Loucy (cell line): ENCODE data around the gene LDB1.

Experiments used
- H2AFZ ChIP-seq: fragments of 200-600 bp; sonication (generic); 2 replicates; pipeline ENCODE4 v1.6.0; 2016; ENCODE audit warnings: antibody characterized with exemption, mild to moderate bottlenecking, low read length, moderate library complexity
- H3F3A ChIP-seq: fragments of 200-600 bp; 2 replicates; pipeline ENCODE4 v1.6.0; 2016; ENCODE audit warnings: antibody characterized with exemption, low read depth, mild to moderate bottlenecking
- H3K27me3 ChIP-seq: fragments of 200-600 bp; sonication (generic); 2 replicates; pipeline ENCODE4 v1.6.1; 2014; ENCODE audit warnings: low read length, mild to moderate bottlenecking; ENCODE audit not compliant: insufficient read depth, poor library complexity, severe bottlenecking
- H3K36me3 ChIP-seq: fragments of 200-600 bp; sonication (generic); 2 replicates; pipeline ENCODE4 v1.6.1; 2016; ENCODE audit warnings: low read length; ENCODE audit not compliant: insufficient read depth
- H3K4me1 ChIP-seq: fragments of 200-600 bp; sonication (generic); 2 replicates; pipeline ENCODE4 v1.5.1; 2014; ENCODE audit warnings: low read length, mild to moderate bottlenecking; ENCODE audit not compliant: insufficient read depth, poor library complexity, severe bottlenecking
- H3K4me2 ChIP-seq: fragments of 200-600 bp; sonication (generic); 2 replicates; pipeline ENCODE4 v1.6.0; 2014; ENCODE audit warnings: antibody characterized with exemption, low read length, low read depth, mild to moderate bottlenecking; ENCODE audit not compliant: poor library complexity, severe bottlenecking
- H3K4me3 ChIP-seq: fragments of 200-600 bp; sonication (generic); 2 replicates; pipeline ENCODE4 v1.5.1; 2014; ENCODE audit warnings: low read length, mild to moderate bottlenecking, mixed read lengths; ENCODE audit not compliant: poor library complexity, severe bottlenecking
- H3K79me2 ChIP-seq: fragments of 200-600 bp; sonication (generic); 2 replicates; pipeline ENCODE4 v1.6.1; 2014; ENCODE audit warnings: low read length; ENCODE audit not compliant: insufficient read depth
- H3K9ac ChIP-seq: fragments of 200-600 bp; sonication (generic); 2 replicates; pipeline ENCODE4 v1.6.0; 2014; ENCODE audit warnings: mild to moderate bottlenecking, low read depth, low read length, moderate library complexity; ENCODE audit not compliant: poor library complexity, severe bottlenecking
- H3K9me2 ChIP-seq: fragments of 200-600 bp; sonication (generic); replicated peaks from 2 replicates; pipeline ENCODE4 v1.6.1; 2016; ENCODE audit warnings: low read depth, low read length, mixed read lengths
- H3K9me3 ChIP-seq: fragments of 200-600 bp; sonication (generic); 2 replicates; pipeline ENCODE4 v1.6.1; 2014; ENCODE audit warnings: mild to moderate bottlenecking, antibody characterized with exemption, low read length, low read depth; ENCODE audit not compliant: insufficient read depth
- H4K20me1 ChIP-seq: fragments of 200-600 bp; sonication (generic); 2 replicates; pipeline ENCODE4 v1.6.0; 2014; ENCODE audit warnings: antibody characterized with exemption, low read length, mild to moderate bottlenecking; ENCODE audit not compliant: insufficient read depth, poor library complexity, severe bottlenecking
- EZH2phosphoT487 ChIP-seq: fragments of 200-600 bp; IDR thresholded peaks from 2 replicates; pipeline ENCODE4 v1.6.1; 2018; ENCODE audit warnings: antibody characterized with exemption, mild to moderate bottlenecking, moderate library complexity, borderline replicate concordance
- TF ChIP-seq, protein P1 (sequence below): fragments of 200-600 bp; sonication (generic); conservative IDR thresholded peaks from 2 replicates; pipeline ENCODE4 v1.5.1; 2014; ENCODE audit warnings: mild to moderate bottlenecking, antibody characterized with exemption, low read length

LDB1 gene

DNA sequence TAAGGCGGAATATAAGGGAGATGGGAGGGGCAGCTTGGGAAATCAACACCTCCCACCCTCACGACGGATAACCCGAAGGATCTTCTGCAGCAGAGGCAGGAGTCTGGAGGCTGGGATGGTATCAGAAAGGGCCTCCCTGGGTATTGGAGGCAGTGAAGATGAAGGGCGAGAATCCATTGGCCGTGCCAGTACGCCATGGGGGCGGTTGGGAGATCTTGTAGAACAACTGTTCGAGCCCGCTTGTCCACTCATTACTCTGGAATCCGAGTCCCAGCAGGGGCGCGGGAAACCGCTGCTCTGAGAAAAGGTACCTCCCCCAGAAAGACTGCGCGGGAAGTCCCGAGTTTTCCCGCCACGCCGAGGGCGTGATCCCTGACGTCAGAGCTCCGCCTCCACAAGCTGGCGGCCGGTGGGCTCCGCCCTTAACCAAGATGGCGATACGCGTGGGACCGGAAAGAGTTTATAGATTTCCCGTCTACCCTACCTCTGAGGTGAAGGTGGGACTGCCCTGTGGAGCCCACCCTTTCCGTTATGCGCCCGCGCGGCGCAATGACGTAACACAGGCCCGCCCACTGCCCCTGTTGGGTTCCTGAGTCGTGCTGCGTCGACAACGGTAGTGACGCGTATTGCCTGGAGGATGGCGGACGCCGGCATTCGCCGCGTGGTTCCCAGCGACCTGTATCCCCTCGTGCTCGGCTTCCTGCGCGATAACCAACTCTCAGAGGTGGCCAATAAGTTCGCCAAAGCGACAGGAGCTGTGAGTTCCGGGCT, 31.8 kb upstream of the LDB1 start, which contains the start of gene NOLC1:
TSS of gene NOLC1 (plus strand) at position 616 of the 771 bp plus-strand sequence. CDS start at position 638, 22 bp downstream.
- peak within 1 kb of the TSS; percentile 86 for H2AFZ ChIP-seq
- peaks cover 26% of the 10 kb centered on the region; the same call in 1 of the 2 replicates for H3K36me3 ChIP-seq

DNA sequence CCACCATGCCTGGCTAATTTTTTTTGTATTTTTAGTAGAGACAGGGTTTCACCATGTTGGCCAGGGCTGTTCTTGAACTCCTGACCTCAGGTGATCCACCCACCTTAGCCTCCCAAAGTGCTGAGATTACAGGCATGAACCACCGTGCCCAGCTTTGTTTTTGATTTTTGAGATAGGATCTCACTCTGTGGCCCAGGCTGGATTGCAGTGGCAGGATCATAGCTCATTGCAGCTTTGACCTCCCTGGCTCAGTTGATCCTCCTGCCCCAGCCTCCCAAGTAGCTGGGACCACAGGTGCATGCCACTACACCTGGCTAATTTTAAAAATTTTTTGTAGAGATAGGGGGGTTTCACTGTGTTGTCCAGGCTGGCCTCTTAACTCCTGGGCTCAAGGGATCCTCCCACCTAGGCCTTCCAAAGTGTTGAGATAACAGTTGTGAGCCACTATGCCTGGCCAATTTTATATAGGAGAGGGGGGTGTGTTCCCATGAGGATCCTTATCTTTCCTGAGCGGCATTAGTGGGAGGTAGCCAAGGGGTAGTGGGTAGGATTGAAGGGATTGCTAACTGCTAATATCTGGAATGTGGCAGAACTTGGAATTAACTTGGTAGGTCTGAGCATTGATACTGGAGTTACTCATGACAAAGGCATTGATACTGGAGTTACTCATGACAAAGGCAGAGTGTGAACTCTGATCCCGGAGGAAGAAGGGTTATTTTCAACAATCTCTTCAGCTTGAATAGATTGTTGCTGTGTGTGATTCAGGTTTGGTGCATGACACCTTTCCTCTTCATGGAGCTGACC, 31.0 kb upstream of the LDB1 start:
- no peak for TF ChIP-seq EZH2phosphoT487
- TF ChIP-seq, protein P1, sequence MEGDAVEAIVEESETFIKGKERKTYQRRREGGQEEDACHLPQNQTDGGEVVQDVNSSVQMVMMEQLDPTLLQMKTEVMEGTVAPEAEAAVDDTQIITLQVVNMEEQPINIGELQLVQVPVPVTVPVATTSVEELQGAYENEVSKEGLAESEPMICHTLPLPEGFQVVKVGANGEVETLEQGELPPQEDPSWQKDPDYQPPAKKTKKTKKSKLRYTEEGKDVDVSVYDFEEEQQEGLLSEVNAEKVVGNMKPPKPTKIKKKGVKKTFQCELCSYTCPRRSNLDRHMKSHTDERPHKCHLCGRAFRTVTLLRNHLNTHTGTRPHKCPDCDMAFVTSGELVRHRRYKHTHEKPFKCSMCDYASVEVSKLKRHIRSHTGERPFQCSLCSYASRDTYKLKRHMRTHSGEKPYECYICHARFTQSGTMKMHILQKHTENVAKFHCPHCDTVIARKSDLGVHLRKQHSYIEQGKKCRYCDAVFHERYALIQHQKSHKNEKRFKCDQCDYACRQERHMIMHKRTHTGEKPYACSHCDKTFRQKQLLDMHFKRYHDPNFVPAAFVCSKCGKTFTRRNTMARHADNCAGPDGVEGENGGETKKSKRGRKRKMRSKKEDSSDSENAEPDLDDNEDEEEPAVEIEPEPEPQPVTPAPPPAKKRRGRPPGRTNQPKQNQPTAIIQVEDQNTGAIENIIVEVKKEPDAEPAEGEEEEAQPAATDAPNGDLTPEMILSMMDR, result no peak
- H3K4me3 ChIP-seq, result peak overlapping the region; percentile 97
- peaks cover 18% of the 10 kb centered on the region for H3K4me1 ChIP-seq
- H3K79me2 ChIP-seq, result peaks cover 40% of the 10 kb centered on the region
- H3K4me2 ChIP-seq, result peak overlapping the region; percentile 70
- no peaks in the 10 kb centered on the region for H3K9me3 ChIP-seq
- peaks cover 27% of the 10 kb centered on the region; the same call in 1 of the 2 replicates for H3K36me3 ChIP-seq
- H3K9ac ChIP-seq, result peak overlapping the region; percentile 75
- H3K27me3 ChIP-seq, result no peaks in the 10 kb centered on the region
- H3K9me2 ChIP-seq, result no peaks in the 10 kb centered on the region
- peak overlapping the region; percentile 71 for H2AFZ ChIP-seq
- H4K20me1 ChIP-seq, result peaks cover 27% of the 10 kb centered on the region
- H3F3A ChIP-seq, result peaks cover 12% of the 10 kb centered on the region; the same call in 1 of the 2 replicates

More for the DNA sequence above, 31.8 kb upstream of the LDB1 start, which contains the start of gene NOLC1:
- peaks cover 12% of the 10 kb centered on the region; the same call in 1 of the 2 replicates for H3F3A ChIP-seq
- TF ChIP-seq, protein P1, result no peak
- TF ChIP-seq EZH2phosphoT487, result no peak
- no peaks in the 10 kb centered on the region for H3K9me2 ChIP-seq
- no peaks in the 10 kb centered on the region for H3K27me3 ChIP-seq
- H3K4me3 ChIP-seq, result peak within 1 kb of the TSS; percentile 97
- H3K9me3 ChIP-seq, result no peaks in the 10 kb centered on the region
- peak within 1 kb of the TSS; percentile 91 for H3K9ac ChIP-seq
- peaks cover 48% of the 10 kb centered on the region for H3K79me2 ChIP-seq
- H3K4me1 ChIP-seq, result peaks cover 18% of the 10 kb centered on the region
- peak within 1 kb of the TSS; percentile 84 for H3K4me2 ChIP-seq
- H4K20me1 ChIP-seq, result peaks cover 35% of the 10 kb centered on the region

DNA sequence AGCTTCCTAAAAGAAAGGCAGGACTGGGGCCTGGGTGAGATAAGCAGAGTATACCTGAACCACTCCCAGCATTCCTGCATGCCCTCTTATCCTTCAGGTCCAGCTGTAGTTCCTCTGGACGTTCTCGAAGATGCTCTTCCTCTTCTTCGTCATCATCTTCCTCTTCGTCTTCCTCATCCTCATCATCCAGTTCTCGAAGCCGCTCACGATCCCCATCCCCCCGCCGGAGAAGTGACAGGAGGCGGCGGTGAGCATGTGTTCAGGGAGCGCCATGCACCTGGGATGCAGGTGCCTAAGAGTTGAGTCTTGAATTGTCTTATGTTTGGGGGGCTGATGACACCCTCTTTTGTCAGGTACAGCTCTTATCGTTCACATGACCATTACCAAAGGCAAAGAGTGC, 28.1 kb upstream of the LDB1 start:
- Histone ChIP-seq H3K4me1 (peaks cover 14% of the 10 kb centered on the region), H3K9me3 (no peaks in the 10 kb centered on the region), H4K20me1 (peaks cover 10% of the 10 kb centered on the region), H3K36me3 (peaks cover 42% of the 10 kb centered on the region; the same call in 1 of the 2 replicates), H3K9me2 (no peaks in the 10 kb centered on the region), H2AFZ (no peak overlapping the region), H3K9ac (no peak overlapping the region), H3K4me3 (no peak overlapping the region), H3K79me2 (peaks cover 11% of the 10 kb centered on the region), H3K4me2 (no peak overlapping the region), H3F3A (peaks cover 12% of the 10 kb centered on the region; the same call in 1 of the 2 replicates), H3K27me3 (no peaks in the 10 kb centered on the region)
- TF ChIP-seq, protein P1, result no peak
- TF ChIP-seq EZH2phosphoT487, result no peak
